PC-3 (cell line): ENCODE measurements around the gene TNFSF11.

Source experiments
- EZH2 ChIP-seq: fragments of 300-600 bp; sonication (generic); IDR thresholded peaks from one replicate; pipeline ENCODE4 v1.6.1; 2017; ENCODE audit warnings: antibody characterized with exemption, mild to moderate bottlenecking, low read length; ENCODE audit not compliant: unreplicated experiment
- EZH2phosphoT487 ChIP-seq: fragments of 300-600 bp; sonication (generic); IDR thresholded peaks from 2 replicates; pipeline ENCODE4 v1.6.1; 2018; ENCODE audit warnings: mild to moderate bottlenecking, antibody characterized with exemption, low read length, borderline replicate concordance
- TF ChIP-seq, protein P1 (sequence below): fragments of 300-600 bp; sonication (generic); conservative IDR thresholded peaks from 2 replicates; pipeline ENCODE4 v1.5.1; 2017; ENCODE audit warnings: antibody characterized with exemption, low read depth, mild to moderate bottlenecking, low read length

DNA sequence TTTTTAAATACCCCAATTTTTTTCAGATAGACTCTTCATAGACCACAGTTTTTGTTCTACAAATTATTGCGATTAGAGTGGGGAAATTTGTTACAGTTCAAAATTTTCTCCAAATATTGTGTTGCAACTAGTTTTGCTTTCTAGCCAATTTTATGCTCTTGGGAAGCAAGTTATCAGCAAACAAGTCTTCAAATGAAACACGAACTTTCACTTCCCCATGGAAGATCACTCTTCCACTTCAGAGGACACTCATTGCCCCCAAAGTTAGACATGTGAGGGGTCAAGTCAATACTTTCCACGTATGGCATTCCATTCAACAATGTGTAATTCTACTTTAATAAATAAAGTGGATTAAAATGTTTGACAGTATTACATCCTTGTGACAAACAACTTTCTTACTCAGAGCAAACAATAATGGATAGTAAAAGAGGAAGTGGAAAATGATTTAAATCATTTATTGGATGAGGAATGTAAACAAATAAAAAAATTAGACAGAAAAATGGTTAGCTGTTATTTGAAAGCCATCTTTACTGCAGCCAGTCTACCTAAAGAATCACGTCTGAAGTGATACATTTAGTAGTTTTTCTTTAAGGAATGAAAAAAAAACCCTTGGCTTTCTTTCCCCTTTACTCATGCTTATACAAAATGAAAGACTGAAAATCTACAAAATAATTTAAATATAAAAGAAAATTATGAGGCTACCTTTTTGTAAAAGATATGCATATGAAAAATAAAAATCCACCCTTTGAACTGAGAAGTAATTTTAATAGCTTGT is 41.2 kb upstream of the TNFSF11 start:
- TF ChIP-seq, protein P1, sequence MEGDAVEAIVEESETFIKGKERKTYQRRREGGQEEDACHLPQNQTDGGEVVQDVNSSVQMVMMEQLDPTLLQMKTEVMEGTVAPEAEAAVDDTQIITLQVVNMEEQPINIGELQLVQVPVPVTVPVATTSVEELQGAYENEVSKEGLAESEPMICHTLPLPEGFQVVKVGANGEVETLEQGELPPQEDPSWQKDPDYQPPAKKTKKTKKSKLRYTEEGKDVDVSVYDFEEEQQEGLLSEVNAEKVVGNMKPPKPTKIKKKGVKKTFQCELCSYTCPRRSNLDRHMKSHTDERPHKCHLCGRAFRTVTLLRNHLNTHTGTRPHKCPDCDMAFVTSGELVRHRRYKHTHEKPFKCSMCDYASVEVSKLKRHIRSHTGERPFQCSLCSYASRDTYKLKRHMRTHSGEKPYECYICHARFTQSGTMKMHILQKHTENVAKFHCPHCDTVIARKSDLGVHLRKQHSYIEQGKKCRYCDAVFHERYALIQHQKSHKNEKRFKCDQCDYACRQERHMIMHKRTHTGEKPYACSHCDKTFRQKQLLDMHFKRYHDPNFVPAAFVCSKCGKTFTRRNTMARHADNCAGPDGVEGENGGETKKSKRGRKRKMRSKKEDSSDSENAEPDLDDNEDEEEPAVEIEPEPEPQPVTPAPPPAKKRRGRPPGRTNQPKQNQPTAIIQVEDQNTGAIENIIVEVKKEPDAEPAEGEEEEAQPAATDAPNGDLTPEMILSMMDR, result no peak
- TF ChIP-seq EZH2phosphoT487 (no peak), EZH2 (no peak)
